Activated T-cell treated with anti-CD3 and anti-CD28 coated beads, Interleukin-2, amount 50 U/mL, for 48 hours (primary cell): Measurements from ENCODE around the gene NCAN.
"Not testable (repeated sequence)": the region's sequence is repeated elsewhere in the genome, so short reads cannot be mapped to it uniquely, and the experiment has no call there.

Source experiments
- DNase-seq, 2 experiments: peaks; one replicate each; pipeline ENCODE4 v3.0.0-alpha.2; 2020

Gene NCAN

GRCh38 chr19:19211499-19212420 lies at the start of gene NCAN:
Gene NCAN, plus strand, starts transcription at chr19:19211958. Its CDS starts 4,996 bp downstream, at chr19:19216954.
- DNase-seq: no peak

GRCh38 chr19:19162495-19162894 lies 49.3 kb upstream of the NCAN start:
- DNase-seq: no peak

GRCh38 chr19:19165396-19165795 lies 46.4 kb upstream of the NCAN start:
- DNase-seq: no peak

GRCh38 chr19:19167612-19168011 lies 44.1 kb upstream of the NCAN start:
- DNase-seq: no peak

GRCh38 chr19:19169236-19170052 lies 42.3 kb upstream of the NCAN start:
- DNase-seq: no peak

- peak; percentile 89 to 91 for DNase-seq
These were observed 41.5 kb upstream of the NCAN start, which contains the start of gene MEF2B for GRCh38 chr19:19170053-19170872. Gene MEF2B, minus strand, starts transcription at chr19:19170263. Its CDS starts 19,528 bp downstream, at chr19:19150735.

- no peak for DNase-seq
These were observed 40.7 kb upstream of the NCAN start for GRCh38 chr19:19170873-19171672.

GRCh38 chr19:19171821-19172532 lies 39.8 kb upstream of the NCAN start:
- no peak for DNase-seq

- not testable (repeated sequence) for DNase-seq
These were observed 38.5 kb upstream of the NCAN start for GRCh38 chr19:19173243-19173642.

GRCh38 chr19:19176950-19177349 lies 34.8 kb upstream of the NCAN start:
- DNase-seq: no peak

- no peak for DNase-seq
These were observed 32.0 kb upstream of the NCAN start for GRCh38 chr19:19179548-19180441.

- no peak for DNase-seq
These were observed 30.2 kb upstream of the NCAN start for GRCh38 chr19:19181488-19181998.

- peak; percentile 71 to 76 for DNase-seq
These were observed 25.7 kb upstream of the NCAN start for GRCh38 chr19:19185853-19186740.

- DNase-seq: no peak
These were observed 25.0 kb upstream of the NCAN start for GRCh38 chr19:19186742-19187141.

- DNase-seq: no peak
These were observed 20.0 kb upstream of the NCAN start for GRCh38 chr19:19191768-19192077.

GRCh38 chr19:19192078-19192882 lies 19.5 kb upstream of the NCAN start, which contains the start of the genes BORCS8 and RFXANK:
Gene BORCS8, minus strand, starts transcription at chr19:19192152. Its CDS starts 35 bp downstream, at chr19:19192117.
Gene RFXANK, plus strand, starts transcription at chr19:19192258. Its CDS starts 1,689 bp downstream, at chr19:19193947.
- peak; percentile 98 for DNase-seq

- DNase-seq: no peak
These were observed 18.8 kb upstream of the NCAN start for GRCh38 chr19:19192910-19193423.

- no peak for DNase-seq
These were observed 17.8 kb upstream of the NCAN start for GRCh38 chr19:19193926-19194325.
